Measurements from ENCODE around the gene ARRDC4.

GRCh38 chr15:97984157-97984556 is 23.7 kb downstream of the ARRDC4 start:
- TF ChIP-seq EZH2 (IDR thresholded peaks at IDR 0.05; ENCODE audit: low read depth, low read length, severe bottlenecking), result no peak
- no peak for TF ChIP-seq TAF7 (optimal IDR thresholded peaks at IDR 0.05; ENCODE audit: borderline replicate concordance, low read depth, low read length)
- TF ChIP-seq SIX5 (IDR thresholded peaks at IDR 0.05; ENCODE audit: low read depth, low read length), result no peak
- TF ChIP-seq RAD21 (IDR thresholded peaks at IDR 0.05 in 1 of 2, conservative IDR thresholded peaks at IDR 0.05 in 1 of 2; ENCODE audit: low read depth in 2 of 2, low read length in 2 of 2), result no peak
- no peak for TF ChIP-seq RXRA (IDR thresholded peaks at IDR 0.05; ENCODE audit: insufficient read depth, low read depth, low read length)
- no peak for TF ChIP-seq SUZ12 (IDR thresholded peaks at IDR 0.05; ENCODE audit: low read length)
- no peak for TF ChIP-seq CTCF (IDR thresholded peaks at IDR 0.05; ENCODE audit: control extremely low read depth in 1 of 3, insufficient read depth in 1 of 3, low read depth in 1 of 3, low read length in 3 of 3)
- no peak for TF ChIP-seq NRF1 (IDR thresholded peaks at IDR 0.05; ENCODE audit: low read depth, low read length)

Measured in H1 (cell line).